ENCODE measurements around the gene OR7G1.
"Not testable (repeated sequence)": the region's sequence is repeated elsewhere in the genome, so short reads cannot be mapped to it uniquely, and the experiment has no call there.

Gene OR7G1

GRCh38 chr19:9078651-9079050 is 36.9 kb downstream of the OR7G1 start:
- DNase-seq (ENCODE audit: low spot score): no peak

DNA sequence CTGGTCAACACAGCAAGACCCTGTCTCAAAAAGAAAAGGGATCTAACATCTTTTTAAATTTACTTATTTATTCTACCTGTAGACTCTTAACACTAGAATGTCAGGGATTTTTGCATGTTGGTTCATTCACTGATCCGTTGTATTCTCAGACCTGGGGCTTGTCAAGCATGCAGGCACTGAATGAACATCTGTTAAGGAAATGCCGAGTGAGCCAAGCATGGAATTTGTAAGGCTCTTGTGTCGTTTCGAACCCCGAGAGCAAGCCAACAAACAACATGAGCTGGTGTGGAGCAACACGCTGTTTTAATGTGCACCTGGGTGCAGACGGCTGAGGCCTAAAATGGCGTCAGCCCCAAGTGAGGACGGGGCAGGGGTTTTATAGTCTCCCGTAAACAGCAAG is 38.7 kb downstream of the OR7G1 start:
- DNase-seq (ENCODE audit: low spot score): no peak

DNA sequence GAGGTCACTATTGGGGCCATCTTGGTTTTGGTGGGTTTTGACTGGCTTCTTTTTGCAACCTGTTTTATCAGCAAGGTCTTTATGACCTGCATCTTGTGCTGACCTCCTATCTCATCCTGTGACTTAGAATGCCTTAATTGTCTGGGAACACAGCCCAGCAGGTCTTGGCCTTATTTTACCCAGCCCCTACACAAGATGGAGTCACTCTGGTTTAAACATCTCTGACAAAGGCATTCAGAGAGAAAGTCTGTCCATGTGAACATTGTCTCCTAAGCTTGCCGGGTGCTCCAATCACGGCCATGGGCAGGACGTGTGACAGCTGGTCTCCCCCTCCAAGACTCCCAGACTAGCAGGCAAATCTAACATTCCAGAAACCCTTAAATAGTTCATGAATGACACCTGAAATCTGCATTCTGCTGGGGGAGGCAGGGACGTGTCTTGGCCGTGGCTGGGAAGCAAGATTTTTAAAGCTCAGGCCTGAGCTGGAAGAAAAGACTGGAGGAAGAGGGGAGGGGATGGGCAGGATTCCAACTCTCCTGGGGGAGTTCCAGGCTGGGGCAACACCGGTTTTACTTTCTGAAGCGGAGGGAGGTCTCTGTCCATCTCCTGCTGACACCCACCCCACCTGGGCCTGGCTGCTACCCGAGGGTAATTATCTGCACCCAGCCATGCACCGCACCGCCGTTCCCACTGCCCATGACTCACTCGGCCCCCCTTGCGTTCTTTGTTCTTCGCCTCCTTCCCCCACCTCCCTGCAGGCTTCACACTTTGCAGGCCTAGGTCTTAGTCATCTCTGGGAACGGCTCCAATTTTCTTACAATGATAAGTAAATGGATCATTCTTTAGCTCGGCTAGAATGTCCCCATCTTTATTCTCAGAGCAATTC is 40.3 kb downstream of the OR7G1 start:
- DNase-seq (ENCODE audit: low spot score): no peak

DNA sequence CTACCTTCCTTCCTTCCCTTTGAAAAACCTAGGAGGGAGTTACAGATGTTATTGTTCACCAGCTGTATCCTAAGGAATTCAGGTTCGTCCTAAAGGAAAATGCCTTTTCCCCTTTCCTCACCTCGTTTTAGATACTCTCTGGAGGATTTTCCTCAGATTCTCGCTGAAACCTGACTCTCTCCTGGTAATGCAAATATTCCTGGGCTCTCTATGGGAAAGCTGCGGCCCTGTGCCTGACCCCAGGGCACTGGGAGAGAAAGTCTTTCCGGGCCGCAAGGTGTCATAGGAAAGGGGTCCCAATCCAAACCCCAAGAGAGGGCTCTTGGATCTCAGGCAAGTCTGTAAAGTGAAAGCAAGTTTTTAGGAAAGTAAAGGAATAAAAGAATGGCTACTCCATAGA is 41.8 kb downstream of the OR7G1 start:
- no peak for DNase-seq (ENCODE audit: low spot score)

DNA sequence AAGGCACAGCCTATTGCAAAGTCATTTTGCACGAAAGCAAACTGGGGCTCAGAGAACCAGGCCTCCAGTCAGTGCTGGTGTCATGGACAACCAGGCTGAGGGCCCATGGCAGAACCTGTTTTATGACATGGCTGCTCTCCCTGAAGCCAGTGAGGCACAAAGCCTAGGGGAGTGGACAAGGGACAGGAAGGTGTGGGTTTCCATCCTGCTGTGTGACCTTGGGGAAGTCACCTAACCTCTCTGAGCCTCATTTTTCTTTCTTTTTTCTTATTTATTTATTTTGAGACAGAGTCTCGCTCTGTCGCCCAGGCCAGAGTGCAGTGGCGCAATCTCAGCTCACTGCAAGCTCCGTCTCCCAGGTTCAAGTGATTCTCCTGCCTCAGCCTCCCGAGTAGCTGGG is 43.8 kb downstream of the OR7G1 start:
- DNase-seq (ENCODE audit: low spot score): not testable (repeated sequence)

GRCh38 chr19:9070066-9070465 is 45.5 kb downstream of the OR7G1 start:
- DNase-seq (ENCODE audit: low spot score): no peak

DNA sequence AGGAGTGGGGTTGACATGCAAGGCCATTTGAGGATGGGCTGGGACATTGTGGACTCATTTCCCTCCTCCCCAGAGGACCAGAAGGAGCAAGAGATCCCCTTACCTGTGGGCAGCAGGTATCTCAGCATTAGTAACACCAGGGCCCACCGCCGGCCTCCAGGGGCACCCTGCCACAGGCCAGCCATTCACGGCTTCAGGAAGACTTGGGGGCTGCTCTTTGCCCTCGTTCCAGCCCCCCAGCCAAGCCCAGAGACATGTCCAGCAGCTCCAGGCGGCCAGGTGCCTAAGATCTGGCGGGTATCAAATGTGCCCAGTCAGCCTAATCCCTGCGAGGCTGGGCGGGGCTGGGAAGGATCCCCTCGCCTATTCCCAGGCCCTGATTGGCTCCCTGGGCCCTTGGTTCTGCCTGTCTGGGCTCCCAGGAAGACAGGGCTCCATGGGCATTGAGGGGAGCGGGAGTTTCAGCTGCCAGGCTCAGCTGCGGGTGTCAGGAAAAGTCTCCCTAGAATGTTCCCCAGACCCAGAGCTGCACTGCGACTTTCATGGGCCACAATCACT is 50.0 kb downstream of the OR7G1 start:
- no peak for DNase-seq (ENCODE audit: low spot score)

Measured in CD4-positive, alpha-beta T cell treated with Interleukin-2 at 100 ng/mL for 4 hours (primary cell).